Measurements from ENCODE around the gene SKIC2. TPM values are rescaled to one million over a fixed set of nuclear protein-coding genes. Genes with fewer than 3 reads are reported as not detected.
"Not testable (repeated sequence)": the region's sequence is repeated elsewhere in the genome, so short reads cannot be mapped to it uniquely, and the experiment has no call there.

SKIC2 gene
- 25.4 and 33.5 TPM in 2 replicates for total RNA-seq

GRCh38 chr6:31958741-31959739 lies at the start of gene SKIC2, which contains the start of gene NELFE:
SKIC2 (plus strand) TSS chr6:31959175; CDS start chr6:31959193, 18 bp downstream.
NELFE (minus strand) TSS chr6:31958971; CDS start chr6:31958446, 525 bp downstream.
- peak; percentile 95 to 98 for DNase-seq (ENCODE audit: low read depth in 2 of 2)

GRCh38 chr6:31909298-31909697 lies 49.7 kb upstream of the SKIC2 start:
- not testable (repeated sequence) for DNase-seq (ENCODE audit: low read depth in 2 of 2)

- DNase-seq (ENCODE audit: low read depth in 2 of 2), result no peak
Observed at GRCh38 chr6:31911826-31912585, 47.0 kb upstream of the SKIC2 start.

GRCh38 chr6:31915351-31915750 lies 43.6 kb upstream of the SKIC2 start:
- no peak for DNase-seq (ENCODE audit: low read depth in 2 of 2)

GRCh38 chr6:31915756-31916155 lies 43.2 kb upstream of the SKIC2 start:
- no peak for DNase-seq (ENCODE audit: low read depth in 2 of 2)

- no peak for DNase-seq (ENCODE audit: low read depth in 2 of 2)
Observed at GRCh38 chr6:31918069-31918720, 40.8 kb upstream of the SKIC2 start.

GRCh38 chr6:31919624-31920303 lies 39.2 kb upstream of the SKIC2 start:
- no peak for DNase-seq (ENCODE audit: low read depth in 2 of 2)

- no peak for DNase-seq (ENCODE audit: low read depth in 2 of 2)
Observed at GRCh38 chr6:31920811-31921210, 38.2 kb upstream of the SKIC2 start.

- DNase-seq (ENCODE audit: low read depth in 2 of 2), result no peak
Observed at GRCh38 chr6:31922942-31923341, 36.0 kb upstream of the SKIC2 start.

- no peak for DNase-seq (ENCODE audit: low read depth in 2 of 2)
Observed at GRCh38 chr6:31927242-31927862, 31.6 kb upstream of the SKIC2 start, which contains the start of gene C2. C2 (plus strand) TSS chr6:31927717; CDS start chr6:31927753, 36 bp downstream.

- DNase-seq (ENCODE audit: low read depth in 2 of 2), result no peak
Observed at GRCh38 chr6:31927863-31928671, 30.9 kb upstream of the SKIC2 start.

- DNase-seq (ENCODE audit: low read depth in 2 of 2), result no peak
Observed at GRCh38 chr6:31928672-31928939, 30.4 kb upstream of the SKIC2 start.

GRCh38 chr6:31930962-31931361 lies 28.0 kb upstream of the SKIC2 start:
- DNase-seq (ENCODE audit: low read depth in 2 of 2), result no peak

GRCh38 chr6:31932137-31932536 lies 26.8 kb upstream of the SKIC2 start:
- not testable (repeated sequence) for DNase-seq (ENCODE audit: low read depth in 2 of 2)

- no peak for DNase-seq (ENCODE audit: low read depth in 2 of 2)
Observed at GRCh38 chr6:31933537-31933936, 25.4 kb upstream of the SKIC2 start.

- DNase-seq (ENCODE audit: low read depth in 2 of 2), result no peak
Observed at GRCh38 chr6:31935021-31935420, 24.0 kb upstream of the SKIC2 start.

- DNase-seq (ENCODE audit: low read depth in 2 of 2), result no peak
Observed at GRCh38 chr6:31935823-31936222, 23.2 kb upstream of the SKIC2 start.

- DNase-seq (ENCODE audit: low read depth in 2 of 2), result no peak
Observed at GRCh38 chr6:31940256-31940664, 18.7 kb upstream of the SKIC2 start.

- DNase-seq (ENCODE audit: low read depth in 2 of 2), result no peak
Observed at GRCh38 chr6:31943742-31944141, 15.2 kb upstream of the SKIC2 start.

- DNase-seq (ENCODE audit: low read depth in 2 of 2), result no peak
Observed at GRCh38 chr6:31945154-31945506, 13.8 kb upstream of the SKIC2 start.
